ENCODE data around the gene AP2A2.

AP2A2 gene

GRCh38 chr11:987671-988070 is 62.0 kb downstream of the AP2A2 start:
- intact Hi-C loops (cut with micrococcal nuclease), result no loop called here
- no peak overlapping the region for H3K27ac Mint-ChIP-seq

DNA sequence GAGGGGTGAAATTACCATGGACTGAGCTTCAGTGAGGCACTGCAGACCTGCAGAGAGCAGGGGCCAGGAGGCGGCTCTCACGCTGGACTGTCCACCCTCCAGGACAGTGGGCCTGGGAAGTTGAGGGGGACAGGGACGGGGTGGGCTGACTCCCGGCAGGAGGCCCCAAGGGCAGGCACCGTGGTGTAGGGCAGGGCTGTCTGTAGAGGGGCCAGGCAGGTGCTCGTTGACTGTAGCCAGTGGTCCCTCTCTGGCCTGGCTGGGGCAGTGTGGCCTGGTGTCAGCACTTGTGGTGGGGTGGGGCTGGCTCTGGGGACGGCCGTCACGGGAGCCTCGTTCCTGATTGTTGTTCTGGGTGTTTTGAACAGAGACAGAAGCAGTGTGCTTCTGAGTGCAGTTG is 64.4 kb downstream of the AP2A2 start:
- intact Hi-C loops (cut with micrococcal nuclease), result no loop called here
- Mint-ChIP-seq H3K36me3 (ENCODE audit: low read depth) (peaks cover 98% of the 10 kb centered on the region), H3K4me3 (no peak overlapping the region), H3K4me1 (ENCODE audit: low read depth) (peaks cover 58% of the 10 kb centered on the region), H3K9me3 (peaks cover 4% of the 10 kb centered on the region), H3K27me3 (no peaks in the 10 kb centered on the region), H3K27ac (no peak overlapping the region)

More at GRCh38 chr11:987671-988070, 62.0 kb downstream of the AP2A2 start:
- Mint-ChIP-seq H3K4me1 (ENCODE audit: low read depth) (peaks cover 46% of the 10 kb centered on the region), H3K36me3 (ENCODE audit: low read depth) (peaks cover 100% of the 10 kb centered on the region), H3K27me3 (no peaks in the 10 kb centered on the region), H3K9me3 (no peaks in the 10 kb centered on the region), H3K4me3 (no peak overlapping the region)

DNA sequence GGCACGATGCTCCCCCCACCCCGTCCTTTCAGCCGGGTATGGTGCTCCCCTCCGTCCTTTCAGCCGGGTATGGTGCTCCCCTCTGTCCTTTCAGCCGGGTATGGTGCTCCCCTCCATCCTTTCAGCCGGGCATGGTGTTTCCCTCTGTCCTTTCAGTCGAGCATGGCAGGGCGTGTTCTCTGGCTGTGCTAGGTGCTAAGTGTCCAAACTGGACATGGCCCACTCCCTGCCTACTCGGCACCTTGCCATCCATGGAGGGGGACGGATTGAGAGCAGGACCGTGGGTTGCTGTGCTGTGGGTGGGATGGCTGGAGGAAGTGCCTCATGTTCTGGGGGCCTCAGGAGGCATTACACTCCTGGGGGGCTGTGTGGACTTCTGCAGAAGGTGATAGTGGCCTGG is 65.4 kb downstream of the AP2A2 start:
- Mint-ChIP-seq H3K27ac (no peak overlapping the region), H3K9me3 (peaks cover 9% of the 10 kb centered on the region), H3K4me3 (no peak overlapping the region), H3K36me3 (ENCODE audit: low read depth) (peaks cover 98% of the 10 kb centered on the region), H3K4me1 (ENCODE audit: low read depth) (peaks cover 67% of the 10 kb centered on the region), H3K27me3 (no peaks in the 10 kb centered on the region)
- intact Hi-C loops (cut with micrococcal nuclease), result no loop called here

- H3K36me3 Mint-ChIP-seq (ENCODE audit: low read depth), result peaks cover 98% of the 10 kb centered on the region
These were observed 66.1 kb downstream of the AP2A2 start for GRCh38 chr11:991711-992307.

GRCh38 chr11:992577-992976 is 66.9 kb downstream of the AP2A2 start:
- H3K9me3 Mint-ChIP-seq, result peaks cover 9% of the 10 kb centered on the region
- intact Hi-C loops (cut with micrococcal nuclease), result no loop called here
- H3K4me1 Mint-ChIP-seq (ENCODE audit: low read depth), result peaks cover 80% of the 10 kb centered on the region
- no peaks in the 10 kb centered on the region for H3K27me3 Mint-ChIP-seq
- H3K27ac Mint-ChIP-seq, result peak overlapping the region; percentile 17
- peaks cover 98% of the 10 kb centered on the region for H3K36me3 Mint-ChIP-seq (ENCODE audit: low read depth)
- H3K4me3 Mint-ChIP-seq, result no peak overlapping the region

More at GRCh38 chr11:991711-992307, 66.1 kb downstream of the AP2A2 start:
- H3K9me3 Mint-ChIP-seq, result peaks cover 9% of the 10 kb centered on the region
- no peak overlapping the region for H3K27ac Mint-ChIP-seq
- intact Hi-C loops (cut with micrococcal nuclease), result no loop called here
- no peak overlapping the region for H3K4me3 Mint-ChIP-seq
- H3K27me3 Mint-ChIP-seq, result no peaks in the 10 kb centered on the region
- H3K4me1 Mint-ChIP-seq (ENCODE audit: low read depth), result peaks cover 75% of the 10 kb centered on the region

DNA sequence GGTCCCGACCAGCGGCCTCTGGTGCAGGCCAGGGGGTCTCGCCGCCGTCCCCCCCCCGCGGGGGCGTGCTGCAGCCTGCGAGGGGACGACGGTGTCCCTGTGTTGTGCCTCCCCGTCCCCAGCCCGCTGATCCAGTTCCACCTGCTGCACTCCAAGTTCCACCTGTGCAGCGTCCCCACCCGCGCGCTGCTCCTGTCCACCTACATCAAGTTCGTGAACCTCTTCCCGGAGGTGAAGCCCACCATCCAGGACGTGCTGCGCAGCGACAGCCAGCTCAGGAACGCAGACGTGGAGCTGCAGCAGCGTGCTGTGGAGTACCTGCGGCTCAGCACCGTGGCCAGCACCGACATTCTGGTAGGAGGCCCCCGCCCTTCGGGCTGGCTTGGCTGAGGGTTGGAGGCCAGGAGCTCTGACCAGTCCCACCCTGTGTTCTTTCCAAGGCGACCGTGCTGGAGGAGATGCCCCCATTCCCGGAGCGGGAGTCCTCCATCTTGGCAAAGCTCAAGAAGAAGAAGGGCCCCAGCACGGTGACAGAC is 68.0 kb downstream of the AP2A2 start:
- Mint-ChIP-seq H3K9me3 (peaks cover 9% of the 10 kb centered on the region), H3K27me3 (no peaks in the 10 kb centered on the region), H3K4me3 (no peak overlapping the region), H3K36me3 (ENCODE audit: low read depth) (peaks cover 98% of the 10 kb centered on the region), H3K27ac (no peak overlapping the region), H3K4me1 (ENCODE audit: low read depth) (peaks cover 74% of the 10 kb centered on the region)
- intact Hi-C loops (cut with micrococcal nuclease), result no loop called here

DNA sequence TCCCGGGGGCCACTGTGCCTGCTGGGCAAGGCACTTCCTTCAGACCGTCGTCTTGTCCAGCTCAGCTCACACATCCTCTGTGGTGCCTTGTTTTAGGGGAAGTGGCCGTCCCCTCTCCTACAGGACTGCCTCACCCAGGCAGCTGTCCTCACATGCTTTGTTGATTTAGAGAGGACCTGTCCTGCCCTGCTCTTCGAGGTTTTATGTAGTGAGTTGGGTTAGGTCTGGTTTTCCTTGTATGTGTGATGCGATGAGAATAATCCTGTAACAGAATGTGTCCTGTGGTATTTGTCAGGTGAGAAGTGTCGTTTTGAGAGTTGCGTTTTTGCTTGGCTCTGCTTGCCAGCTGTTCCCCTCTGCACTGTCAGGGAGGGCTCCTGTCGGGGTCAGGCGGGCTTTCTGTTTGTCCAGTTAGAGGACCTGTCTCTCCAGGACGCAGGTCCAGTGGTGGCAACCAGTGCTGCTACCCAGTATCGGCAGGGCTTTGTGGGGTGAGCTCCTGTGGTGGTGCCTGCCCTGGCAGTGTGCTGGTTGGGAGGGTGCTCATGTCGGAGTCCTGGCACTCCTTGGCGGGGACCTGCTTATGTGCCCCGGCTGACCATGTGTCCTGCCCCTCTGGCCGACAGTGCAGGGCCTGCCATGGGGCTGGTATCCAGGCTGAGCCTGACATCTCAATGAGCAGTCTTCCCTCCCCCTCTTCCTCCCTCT is 69.5 kb downstream of the AP2A2 start:
- H3K27ac Mint-ChIP-seq, result peak overlapping the region; percentile 65
- H3K4me3 Mint-ChIP-seq, result no peak overlapping the region
- H3K4me1 Mint-ChIP-seq (ENCODE audit: low read depth), result peaks cover 64% of the 10 kb centered on the region
- peaks cover 98% of the 10 kb centered on the region for H3K36me3 Mint-ChIP-seq (ENCODE audit: low read depth)
- no peaks in the 10 kb centered on the region for H3K27me3 Mint-ChIP-seq
- H3K9me3 Mint-ChIP-seq, result peaks cover 9% of the 10 kb centered on the region
- intact Hi-C loops (cut with micrococcal nuclease), result no loop called here

- H3K4me3 Mint-ChIP-seq, result no peak overlapping the region
- peaks cover 63% of the 10 kb centered on the region for H3K4me1 Mint-ChIP-seq (ENCODE audit: low read depth)
- H3K27me3 Mint-ChIP-seq, result no peaks in the 10 kb centered on the region
- H3K36me3 Mint-ChIP-seq (ENCODE audit: low read depth), result peaks cover 98% of the 10 kb centered on the region
- H3K9me3 Mint-ChIP-seq, result peaks cover 9% of the 10 kb centered on the region
- H3K27ac Mint-ChIP-seq, result peak overlapping the region; percentile 65
- intact Hi-C loops (cut with micrococcal nuclease), result no loop called here
These were observed 70.2 kb downstream of the AP2A2 start for GRCh38 chr11:995752-996420.

- Mint-ChIP-seq H3K27ac (peak overlapping the region; percentile 65), H3K36me3 (ENCODE audit: low read depth) (peaks cover 98% of the 10 kb centered on the region), H3K9me3 (peaks cover 9% of the 10 kb centered on the region), H3K27me3 (no peaks in the 10 kb centered on the region), H3K4me3 (peak overlapping the region; percentile 6), H3K4me1 (ENCODE audit: low read depth) (peaks cover 63% of the 10 kb centered on the region)
- intact Hi-C loops (cut with micrococcal nuclease), result no loop called here
These were observed 71.0 kb downstream of the AP2A2 start for GRCh38 chr11:996681-997080.

- Mint-ChIP-seq H3K4me3 (no peak overlapping the region), H3K27ac (no peak overlapping the region), H3K4me1 (ENCODE audit: low read depth) (peaks cover 58% of the 10 kb centered on the region), H3K36me3 (ENCODE audit: low read depth) (peaks cover 98% of the 10 kb centered on the region), H3K9me3 (peaks cover 9% of the 10 kb centered on the region), H3K27me3 (no peaks in the 10 kb centered on the region)
- intact Hi-C loops (cut with micrococcal nuclease), result no loop called here
These were observed 72.2 kb downstream of the AP2A2 start for GRCh38 chr11:997907-998306.

DNA sequence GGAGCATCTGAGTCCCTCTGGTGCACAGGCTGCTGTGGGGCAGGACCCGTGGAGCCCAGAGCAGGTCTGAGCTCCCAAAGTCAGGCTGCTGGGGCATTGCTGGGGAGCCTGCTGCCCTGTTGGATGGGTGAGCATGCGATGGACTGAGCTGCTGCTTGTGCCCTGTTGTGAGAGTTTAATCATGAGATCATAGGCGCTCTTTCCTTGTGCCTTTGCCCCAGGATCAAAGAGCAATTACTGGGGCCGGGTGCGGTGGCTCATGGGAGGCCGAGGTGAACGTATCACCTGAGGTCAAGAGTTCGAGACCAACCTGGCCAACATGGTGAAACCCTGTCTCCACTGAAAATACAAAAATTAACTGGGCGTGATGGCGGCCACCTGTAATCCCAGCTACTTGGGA is 73.3 kb downstream of the AP2A2 start:
- Mint-ChIP-seq H3K27ac (no peak overlapping the region), H3K36me3 (ENCODE audit: low read depth) (peaks cover 98% of the 10 kb centered on the region), H3K27me3 (no peaks in the 10 kb centered on the region), H3K4me3 (no peak overlapping the region), H3K4me1 (ENCODE audit: low read depth) (peaks cover 53% of the 10 kb centered on the region), H3K9me3 (peaks cover 9% of the 10 kb centered on the region)
- intact Hi-C loops (cut with micrococcal nuclease), result no loop called here

DNA sequence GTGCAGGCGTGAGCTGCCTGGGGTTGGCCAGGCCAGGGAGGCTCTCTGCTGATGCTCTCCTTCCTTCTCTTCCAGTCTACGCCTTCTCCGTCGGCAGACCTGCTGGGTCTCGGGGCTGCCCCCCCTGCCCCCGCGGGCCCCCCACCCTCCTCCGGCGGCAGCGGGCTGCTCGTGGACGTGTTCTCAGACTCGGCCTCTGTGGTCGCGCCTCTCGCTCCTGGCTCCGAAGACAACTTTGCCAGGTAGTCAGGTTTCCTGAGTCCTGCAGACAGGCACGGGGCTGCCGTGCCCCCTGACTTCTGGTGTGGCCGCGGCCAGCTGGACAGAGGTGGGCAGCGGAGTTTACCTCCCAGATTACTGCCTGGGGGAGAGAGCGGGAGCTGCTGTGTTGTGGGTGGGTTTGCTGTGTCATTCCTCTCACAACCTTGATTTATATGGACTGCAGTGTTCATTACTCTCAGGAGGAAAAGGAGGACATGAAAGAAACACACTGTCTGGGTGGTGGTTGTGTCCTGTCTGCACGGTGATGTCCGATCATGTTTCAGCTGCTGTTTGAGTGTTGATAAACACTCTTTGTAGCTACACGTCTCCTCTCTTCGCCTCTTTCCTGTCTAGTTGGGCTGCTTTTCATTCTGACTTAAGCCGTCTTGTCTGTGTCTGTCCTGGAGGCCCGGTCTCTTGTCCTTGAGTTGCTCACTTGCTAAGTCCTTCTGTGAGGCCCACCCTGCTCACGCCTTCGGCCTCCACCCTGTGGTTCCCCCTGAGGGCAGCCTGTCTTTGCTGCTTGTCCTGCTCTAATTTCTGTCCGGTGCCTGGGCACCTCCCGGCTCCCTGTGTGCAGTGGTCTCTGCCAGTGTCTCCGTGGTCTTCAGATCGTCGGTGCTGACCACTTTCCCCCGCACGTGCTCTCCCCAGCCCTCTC is 74.9 kb downstream of the AP2A2 start:
- H3K27ac Mint-ChIP-seq, result no peak overlapping the region
- H3K4me1 Mint-ChIP-seq (ENCODE audit: low read depth), result peaks cover 44% of the 10 kb centered on the region
- H3K4me3 Mint-ChIP-seq, result no peak overlapping the region
- no peaks in the 10 kb centered on the region for H3K9me3 Mint-ChIP-seq
- intact Hi-C loops (cut with micrococcal nuclease), result no loop called here
- peaks cover 100% of the 10 kb centered on the region for H3K36me3 Mint-ChIP-seq (ENCODE audit: low read depth)
- H3K27me3 Mint-ChIP-seq, result no peaks in the 10 kb centered on the region

DNA sequence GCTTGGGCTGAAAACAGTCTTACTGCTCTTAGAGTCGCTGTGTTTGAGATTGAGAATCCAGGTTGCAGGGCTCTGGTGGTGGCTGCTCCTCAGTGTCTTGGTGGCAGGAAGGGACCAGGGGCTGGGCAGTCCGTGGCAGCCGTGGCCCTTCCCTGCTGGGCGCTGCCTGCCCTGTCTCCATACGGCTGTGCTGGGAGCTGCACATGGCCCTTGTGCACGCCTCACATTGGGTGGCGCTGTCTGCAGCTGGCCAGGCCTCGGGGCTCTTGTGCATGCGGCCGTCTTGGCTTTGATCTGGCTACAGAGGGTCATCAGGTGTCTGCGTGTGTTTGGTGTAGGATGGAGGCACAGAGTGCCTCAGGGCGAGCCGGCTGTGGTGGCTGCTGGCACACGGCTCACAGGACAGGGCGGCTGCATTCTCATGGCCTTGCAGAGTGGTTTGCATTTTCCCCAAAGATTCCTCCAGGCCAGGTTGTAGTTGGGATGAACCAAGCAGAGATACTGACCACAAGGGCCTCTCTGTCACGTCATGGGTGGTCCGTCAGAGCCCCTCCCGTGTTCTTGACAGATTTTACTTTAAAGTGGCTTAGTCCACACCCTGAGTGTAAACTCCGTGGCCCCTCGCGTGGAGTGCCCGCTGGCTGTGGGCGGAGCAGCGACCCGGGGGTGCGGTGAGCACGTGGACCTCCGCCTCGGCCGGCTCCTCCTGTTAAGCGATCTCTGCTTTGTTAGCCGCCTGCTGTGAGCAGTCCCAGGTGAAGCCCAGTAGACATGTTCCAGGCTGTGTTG is 76.1 kb downstream of the AP2A2 start:
- H3K27ac Mint-ChIP-seq, result no peak overlapping the region
- H3K36me3 Mint-ChIP-seq (ENCODE audit: low read depth), result peaks cover 100% of the 10 kb centered on the region
- intact Hi-C loops (cut with micrococcal nuclease), result no loop called here
- peaks cover 32% of the 10 kb centered on the region for H3K4me1 Mint-ChIP-seq (ENCODE audit: low read depth)
- H3K27me3 Mint-ChIP-seq, result no peaks in the 10 kb centered on the region
- H3K4me3 Mint-ChIP-seq, result no peak overlapping the region
- H3K9me3 Mint-ChIP-seq, result no peaks in the 10 kb centered on the region

Measured in dendritic cell treated with granulocyte-macrophage colony-stimulating factor and Interleukin-4, amounts not matched to agents 40 ng/mL and 50 ng/mL, for 4 days (primary cell).